Gastrocnemius medialis (tissue), 4 donors: ENCODE results near the gene TAOK3.

ENCODE experiments used
- CTCF ChIP-seq, 5 experiments: fragments of 450-650 bp in 3 of 5; fragments of 200-600 bp in 2 of 5; sonication (generic) in 2 of 5; IDR thresholded peaks in 4 of 5; conservative IDR thresholded peaks in 1 of 5; 1 replicate in 4 of 5; 2 replicates in 1 of 5; pipeline ENCODE4 v1.5.1; 2016 to 2019; ENCODE audit warnings: antibody characterized with exemption in 5 of 5, mild to moderate bottlenecking in 3 of 5, moderate library complexity in 3 of 5
- POLR2A ChIP-seq, 2 donors: fragments of 450-650 bp; IDR thresholded peaks; one replicate each; pipeline ENCODE4 v1.6.1; 2017; ENCODE audit warnings: antibody characterized with exemption in 2 of 2, mild to moderate bottlenecking in 2 of 2, moderate library complexity in 2 of 2

GRCh38 chr12:118342090-118342489 is 30.6 kb downstream of the TAOK3 start:
- no peak for TF ChIP-seq CTCF (IDR thresholded peaks at IDR 0.05 in 4 of 5, conservative IDR thresholded peaks at IDR 0.05 in 1 of 5)
- TF ChIP-seq POLR2A (IDR thresholded peaks at IDR 0.05) = no peak
